CD4-positive, alpha-beta T cell (primary cell): ENCODE data around the gene NFYC. TPM values are rescaled to one million over a fixed set of nuclear protein-coding genes. Genes with fewer than 3 reads are reported as not detected.

Source experiments
- ATAC-seq: fragments of 200-7000 bp; cut with Tn5 transposase; one replicate; pipeline ENCODE4 v1.10.0; 2022; ENCODE audit warnings: mild to moderate bottlenecking; ENCODE audit not compliant: poor library complexity
- CTCF ChIA-PET: fragments of 350-600 bp; sonication (Branson Sonifier 250); formaldehyde crosslinking; loops from one replicate; lab custom pipeline; 2021; ENCODE audit warnings: antibody characterized with exemption, inconsistent platforms; lab: Charles Lee
- POLR2A ChIA-PET: fragments of 350-600 bp; sonication (Branson Sonifier 250); formaldehyde crosslinking; loops from one replicate; lab custom pipeline; 2021; ENCODE audit warnings: antibody characterized with exemption, inconsistent platforms; lab: Charles Lee
- DNase-seq, 14 experiments: peaks; one replicate each; pipeline ENCODE4 v3.0.0-alpha.2; 2013 to 2020; ENCODE audit warnings: mixed read lengths in 2 of 14
- H3K27ac ChIP-seq, 2 donors: one replicate each; pipeline versions ENCODE4 v1.5.1 to v1.7.0; 2013; ENCODE audit warnings: low read length in 2 of 2, low read depth in 1 of 2, mild to moderate bottlenecking in 1 of 2
- H3K27me3 ChIP-seq, 2 experiments: 1 replicate in 1 of 2; 2 replicates in 1 of 2; pipeline versions ENCODE4 v1.6.1 to v1.7.0; 2013; ENCODE audit warnings: low read length in 2 of 2, control low read depth in 1 of 2, mild to moderate bottlenecking in 1 of 2, moderate library complexity in 1 of 2; ENCODE audit not compliant: insufficient read depth in 2 of 2, control insufficient read depth in 1 of 2
- H3K36me3 ChIP-seq: one replicate; pipeline ENCODE4 v1.6.1; 2013; ENCODE audit warnings: low read length, control low read depth; ENCODE audit not compliant: insufficient read depth
- H3K4me1 ChIP-seq: one replicate; pipeline ENCODE4 v1.6.1; 2013; ENCODE audit warnings: low read length, control low read depth; ENCODE audit not compliant: insufficient read depth
- H3K4me3 ChIP-seq: one replicate; pipeline ENCODE4 v1.5.1; 2013; ENCODE audit warnings: mild to moderate bottlenecking, low read length, moderate library complexity
- H3K9me3 ChIP-seq, 2 experiments: 1 replicate in 1 of 2; 2 replicates in 1 of 2; pipeline versions ENCODE4 v1.6.1 to v1.7.0; 2013; ENCODE audit warnings: low read length in 2 of 2, mild to moderate bottlenecking in 2 of 2, control low read depth in 1 of 2, moderate library complexity in 1 of 2; ENCODE audit not compliant: control insufficient read depth in 1 of 2, insufficient read depth in 1 of 2
- H3K27ac Mint-ChIP-seq: one replicate; pipeline ENCODE4 v1.8.0; 2020; ENCODE audit warnings: mixed read lengths
- H3K27me3 Mint-ChIP-seq: one replicate; pipeline ENCODE4 v1.8.0; 2021; ENCODE audit warnings: mixed read lengths
- H3K36me3 Mint-ChIP-seq: one replicate; pipeline ENCODE4 v1.8.0; 2021; ENCODE audit warnings: low read depth, mixed read lengths
- H3K4me1 Mint-ChIP-seq: one replicate; pipeline ENCODE4 v1.8.0; 2021; ENCODE audit warnings: low read depth, mixed read lengths
- H3K4me3 Mint-ChIP-seq: one replicate; pipeline ENCODE4 v1.8.0; 2020; ENCODE audit warnings: mild to moderate bottlenecking, mixed read lengths
- H3K9me3 Mint-ChIP-seq: one replicate; pipeline ENCODE4 v1.8.0; 2020; ENCODE audit warnings: mixed read lengths
- intact Hi-C, 2 experiments: fragments of 100-400 bp; cut with DNase I in 1 of 2; cut with micrococcal nuclease in 1 of 2; formaldehyde crosslinking; loops; one replicate each; pipeline versions ENCODE4 v1.15.1 to v1.9.0; 2023 to 2025; cut with DNase I, micrococcal nuclease
- total RNA-seq, 174 experiments: library from RNA in 2 of 174; stranded (reverse) in 2 of 174; gene quantifications; one replicate each; pipeline ENCODE4 v1.2.3 and lab custom pipeline; 2021 to 2026
- TF ChIP-seq, protein P1 (sequence below): fragments of 200-600 bp; IDR thresholded peaks from one replicate; pipeline ENCODE4 v1.8.0; 2022; ENCODE audit warnings: antibody characterized with exemption, mild to moderate bottlenecking

Gene NFYC
- total RNA-seq, 2 experiments from 2014 or later: 28.6 to 35.2 TPM

DNA sequence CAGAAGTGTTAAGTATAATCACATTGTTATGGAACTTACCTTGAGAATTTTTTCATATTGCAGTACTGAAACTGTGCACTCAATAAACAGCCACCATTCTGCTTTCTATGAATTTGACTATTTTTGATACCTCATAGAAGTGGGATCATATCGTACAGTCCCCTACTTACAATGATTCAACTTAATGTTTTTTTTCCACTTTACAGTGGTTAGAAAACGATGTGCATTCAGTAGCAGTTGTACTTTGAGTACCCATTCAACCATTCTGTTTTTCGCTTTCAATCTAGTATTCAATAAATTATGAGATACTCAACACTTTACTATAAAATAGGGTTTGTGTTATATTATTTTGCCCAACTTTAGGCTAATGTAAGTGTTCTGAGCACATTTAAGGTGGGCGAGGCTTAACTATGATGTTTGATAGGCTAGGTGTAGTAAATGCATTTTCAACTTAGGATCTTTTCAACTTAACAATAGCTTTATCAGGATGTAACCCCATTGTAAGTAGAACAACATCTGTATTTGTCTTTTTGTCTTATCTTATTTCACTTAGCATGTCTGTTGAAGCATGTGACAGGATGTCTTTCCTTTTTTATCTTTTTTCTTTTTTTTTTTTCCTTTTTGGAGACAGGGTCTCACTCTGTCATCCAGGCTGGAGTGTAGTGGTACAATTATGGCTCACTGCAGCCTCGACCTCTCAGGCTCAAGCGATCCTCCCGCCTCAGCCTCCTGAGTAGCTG is 49.7 kb downstream of the NFYC start:
- H3K27ac Mint-ChIP-seq: no peak overlapping the region
- Histone ChIP-seq H3K4me3 (no peak overlapping the region), H3K9me3 (no peaks in the 10 kb centered on the region), H3K36me3 (peaks cover 59% of the 10 kb centered on the region), H3K27me3 (no peaks in the 10 kb centered on the region), H3K4me1 (peaks cover 10% of the 10 kb centered on the region), H3K27ac (no peak overlapping the region)
- H3K4me1 Mint-ChIP-seq: peaks cover 76% of the 10 kb centered on the region
- H3K27me3 Mint-ChIP-seq: no peaks in the 10 kb centered on the region
- H3K4me3 Mint-ChIP-seq: no peak overlapping the region
- no peaks in the 10 kb centered on the region for H3K9me3 Mint-ChIP-seq
- ATAC-seq: no peak
- POLR2A ChIA-PET: no interaction called here
- peaks cover 76% of the 10 kb centered on the region for H3K36me3 Mint-ChIP-seq
- no peak for DNase-seq
- intact Hi-C loops: no loop called here
- TF ChIP-seq, protein P1, sequence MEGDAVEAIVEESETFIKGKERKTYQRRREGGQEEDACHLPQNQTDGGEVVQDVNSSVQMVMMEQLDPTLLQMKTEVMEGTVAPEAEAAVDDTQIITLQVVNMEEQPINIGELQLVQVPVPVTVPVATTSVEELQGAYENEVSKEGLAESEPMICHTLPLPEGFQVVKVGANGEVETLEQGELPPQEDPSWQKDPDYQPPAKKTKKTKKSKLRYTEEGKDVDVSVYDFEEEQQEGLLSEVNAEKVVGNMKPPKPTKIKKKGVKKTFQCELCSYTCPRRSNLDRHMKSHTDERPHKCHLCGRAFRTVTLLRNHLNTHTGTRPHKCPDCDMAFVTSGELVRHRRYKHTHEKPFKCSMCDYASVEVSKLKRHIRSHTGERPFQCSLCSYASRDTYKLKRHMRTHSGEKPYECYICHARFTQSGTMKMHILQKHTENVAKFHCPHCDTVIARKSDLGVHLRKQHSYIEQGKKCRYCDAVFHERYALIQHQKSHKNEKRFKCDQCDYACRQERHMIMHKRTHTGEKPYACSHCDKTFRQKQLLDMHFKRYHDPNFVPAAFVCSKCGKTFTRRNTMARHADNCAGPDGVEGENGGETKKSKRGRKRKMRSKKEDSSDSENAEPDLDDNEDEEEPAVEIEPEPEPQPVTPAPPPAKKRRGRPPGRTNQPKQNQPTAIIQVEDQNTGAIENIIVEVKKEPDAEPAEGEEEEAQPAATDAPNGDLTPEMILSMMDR: no peak
- CTCF ChIA-PET: interaction anchor here (1.5 kb wide), 1 partner anchor 22 kb away, joined by 3 read pairs; no protein-coding TSS in a partner anchor

DNA sequence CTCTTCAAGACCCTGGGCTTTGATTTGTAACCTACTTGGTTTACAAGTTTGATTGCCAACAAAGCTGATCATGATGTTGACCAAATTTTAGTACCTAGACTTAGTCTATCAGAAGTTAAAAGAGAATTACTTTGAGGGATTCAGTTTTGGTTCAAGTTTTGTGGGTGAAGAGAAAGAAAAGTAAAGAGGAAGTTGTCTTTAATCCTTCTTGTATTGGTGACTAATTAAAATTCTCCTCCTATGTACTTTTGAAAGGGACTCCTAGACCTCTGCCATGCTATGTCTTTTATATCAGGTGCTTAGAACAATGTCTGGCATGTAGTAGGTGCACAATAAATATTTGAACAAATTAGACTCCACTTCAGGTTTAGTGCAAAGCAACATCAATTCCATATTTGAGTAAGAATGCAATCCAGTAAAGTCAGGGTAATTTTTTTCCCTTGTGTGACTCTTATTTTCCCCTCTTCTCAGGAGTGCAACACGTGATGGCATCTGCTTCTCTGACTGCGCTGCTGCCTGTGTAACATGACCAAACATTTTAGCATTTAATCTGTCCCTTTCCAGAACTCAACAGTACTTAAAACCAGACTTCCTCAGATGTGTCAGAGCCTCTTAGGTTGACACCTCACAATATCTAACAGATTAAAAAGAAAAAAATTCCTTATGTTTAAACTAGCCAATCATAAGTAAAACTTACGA is 51.0 kb downstream of the NFYC start:
- Histone ChIP-seq H3K4me3 (no peak overlapping the region), H3K9me3 (no peaks in the 10 kb centered on the region), H3K27ac (no peak overlapping the region), H3K36me3 (peaks cover 72% of the 10 kb centered on the region), H3K27me3 (no peaks in the 10 kb centered on the region), H3K4me1 (peaks cover 10% of the 10 kb centered on the region)
- CTCF ChIA-PET: no interaction called here
- H3K9me3 Mint-ChIP-seq: no peaks in the 10 kb centered on the region
- no peaks in the 10 kb centered on the region for H3K27me3 Mint-ChIP-seq
- peaks cover 78% of the 10 kb centered on the region for H3K4me1 Mint-ChIP-seq
- DNase-seq: no peak
- H3K36me3 Mint-ChIP-seq: peaks cover 89% of the 10 kb centered on the region
- POLR2A ChIA-PET: no interaction called here
- no peak for ATAC-seq
- no peak overlapping the region for H3K27ac Mint-ChIP-seq
- intact Hi-C loops: no loop called here
- H3K4me3 Mint-ChIP-seq: no peak overlapping the region
- TF ChIP-seq, protein P1: no peak

DNA sequence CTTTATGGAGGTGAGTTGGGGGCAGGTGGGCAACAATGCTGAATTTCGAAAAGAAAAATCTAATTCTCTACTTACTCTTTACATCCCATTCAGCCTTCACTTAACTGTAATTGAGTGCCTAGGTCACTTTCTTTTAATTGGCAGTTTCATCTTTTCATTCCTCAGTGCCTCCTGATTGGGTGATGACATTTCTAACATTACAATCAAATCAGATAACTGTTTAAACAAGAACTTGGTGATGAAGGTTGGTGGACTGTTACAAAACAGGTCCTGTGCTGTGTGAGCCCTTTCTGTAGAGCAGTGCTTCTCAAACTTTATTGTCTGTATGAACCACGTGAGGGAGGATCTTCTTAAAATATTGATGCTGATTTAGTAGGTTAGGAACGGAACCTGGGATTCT is 51.9 kb downstream of the NFYC start:
- TF ChIP-seq, protein P1: no peak
- H3K9me3 Mint-ChIP-seq: no peaks in the 10 kb centered on the region
- H3K36me3 Mint-ChIP-seq: peaks cover 92% of the 10 kb centered on the region
- no peak overlapping the region for H3K27ac Mint-ChIP-seq
- Histone ChIP-seq H3K27ac (no peak overlapping the region), H3K4me3 (no peak overlapping the region), H3K9me3 (no peaks in the 10 kb centered on the region), H3K4me1 (peaks cover 10% of the 10 kb centered on the region), H3K27me3 (no peaks in the 10 kb centered on the region), H3K36me3 (peaks cover 80% of the 10 kb centered on the region)
- ATAC-seq: no peak
- H3K27me3 Mint-ChIP-seq: no peaks in the 10 kb centered on the region
- CTCF ChIA-PET: no interaction called here
- POLR2A ChIA-PET: no interaction called here
- no peak for DNase-seq
- H3K4me3 Mint-ChIP-seq: no peak overlapping the region
- intact Hi-C loops: no loop called here
- H3K4me1 Mint-ChIP-seq: peaks cover 74% of the 10 kb centered on the region
